GM21717 (cell line): ENCODE measurements around the gene SNTG2.

Experiments
- ATAC-seq: cut with Tn5 transposase; IDR thresholded peaks from one replicate; pipeline ENCODE4 v1.9.1; 2021; ENCODE audit warnings: mild to moderate bottlenecking, moderate library complexity; ENCODE audit not compliant: unreplicated experiment

SNTG2 gene

GRCh38 chr2:987789-988188, 37.1 kb downstream of the SNTG2 start:
- no peak for ATAC-seq

GRCh38 chr2:989781-990467, 39.3 kb downstream of the SNTG2 start:
- ATAC-seq = no peak

- ATAC-seq = no peak
Measured at GRCh38 chr2:990970-991369, 40.3 kb downstream of the SNTG2 start.

GRCh38 chr2:1002350-1002749, 51.7 kb downstream of the SNTG2 start:
- no peak for ATAC-seq

- ATAC-seq = no peak
Measured at GRCh38 chr2:1004398-1004797, 53.7 kb downstream of the SNTG2 start.

GRCh38 chr2:1010415-1010930, 59.8 kb downstream of the SNTG2 start:
- ATAC-seq = no peak

GRCh38 chr2:1011006-1011405, 60.4 kb downstream of the SNTG2 start:
- no peak for ATAC-seq

- ATAC-seq = no peak
Measured at GRCh38 chr2:1011985-1012384, 61.3 kb downstream of the SNTG2 start.

GRCh38 chr2:1014802-1015201, 64.2 kb downstream of the SNTG2 start:
- no peak for ATAC-seq

- ATAC-seq = no peak
Measured at GRCh38 chr2:1016500-1016899, 65.9 kb downstream of the SNTG2 start.

- ATAC-seq = no peak
Measured at GRCh38 chr2:1017827-1018226, 67.2 kb downstream of the SNTG2 start.

GRCh38 chr2:1020206-1020605, 69.6 kb downstream of the SNTG2 start:
- no peak for ATAC-seq

GRCh38 chr2:1022178-1022577, 71.5 kb downstream of the SNTG2 start:
- ATAC-seq = no peak

- no peak for ATAC-seq
Measured at GRCh38 chr2:1024981-1025380, 74.3 kb downstream of the SNTG2 start.

GRCh38 chr2:1026141-1026540, 75.5 kb downstream of the SNTG2 start:
- no peak for ATAC-seq

GRCh38 chr2:1028831-1029230, 78.2 kb downstream of the SNTG2 start:
- no peak for ATAC-seq

- no peak for ATAC-seq
Measured at GRCh38 chr2:1032030-1032429, 81.4 kb downstream of the SNTG2 start.

GRCh38 chr2:1033069-1033468, 82.4 kb downstream of the SNTG2 start:
- ATAC-seq = no peak

- ATAC-seq = no peak
Measured at GRCh38 chr2:1037066-1037465, 86.4 kb downstream of the SNTG2 start.

- no peak for ATAC-seq
Measured at GRCh38 chr2:1039549-1039948, 88.9 kb downstream of the SNTG2 start.

- no peak for ATAC-seq
Measured at GRCh38 chr2:1041012-1041805, 90.6 kb downstream of the SNTG2 start.

GRCh38 chr2:1045109-1045508, 94.5 kb downstream of the SNTG2 start:
- no peak for ATAC-seq
